ENCODE measurements around the gene RPL36. TPM values are rescaled to one million over a fixed set of nuclear protein-coding genes. Genes with fewer than 3 reads are reported as not detected.

Gene RPL36
- polyA plus RNA-seq, 1 of the 3 experiments (the other 2 are of a cell fraction): 1,383 TPM

DNA sequence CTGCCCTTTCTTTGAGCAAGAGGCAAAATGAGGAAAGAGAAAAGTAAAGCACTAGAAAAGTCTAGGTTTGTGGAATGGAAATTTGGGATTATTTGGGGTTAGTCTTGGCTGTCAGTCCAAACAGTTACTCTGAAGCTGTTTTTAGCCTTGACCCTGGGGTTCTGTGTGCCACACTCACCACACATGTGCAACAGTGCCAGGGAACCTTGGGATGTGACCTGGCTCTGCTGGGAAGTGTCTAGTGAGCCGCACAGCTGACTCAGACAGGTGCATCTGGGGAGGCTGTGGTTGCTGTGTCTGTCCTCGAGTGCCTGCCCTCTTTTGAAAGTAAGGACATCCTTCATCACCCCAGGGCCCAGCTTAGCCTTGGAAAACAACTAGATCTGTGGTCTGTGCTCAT is 25.6 kb upstream of the RPL36 start:
- CTCF ChIA-PET: no interaction called here

More for the DNA sequence above, 25.6 kb upstream of the RPL36 start:
- H3K79me2 ChIP-seq (ENCODE audit: insufficient read depth): no peaks in the 10 kb centered on the region
- no peak overlapping the region for H3K4me3 ChIP-seq (ENCODE audit: low read depth in 2 of 2, low read length in 1 of 2)
- no CpG with 5 or more reads among the region's 2 CpGs for WGBS (ENCODE audit: low lambda C conversion rate)
- TF ChIP-seq TCF12 (IDR thresholded peaks at IDR 0.05) (no peak), FOXM1 (IDR thresholded peaks at IDR 0.05; ENCODE audit: low read depth) (no peak), SIN3A (IDR thresholded peaks at IDR 0.05; ENCODE audit: borderline replicate concordance, low read depth, low read length) (no peak), RFX5 (IDR thresholded peaks at IDR 0.05; ENCODE audit: low read length) (no peak), TAF1 (IDR thresholded peaks at IDR 0.05; ENCODE audit: borderline replicate concordance, low read depth, low read length) (no peak), GABPA (IDR thresholded peaks at IDR 0.05; ENCODE audit: low read depth) (no peak), SMC3 (IDR thresholded peaks at IDR 0.05; ENCODE audit: low read depth, low read length) (no peak), FOXJ3 (CRISPR knock-in tag; IDR thresholded peaks at IDR 0.05) (no peak), MEF2A (IDR thresholded peaks at IDR 0.05; ENCODE audit: borderline replicate concordance, low read depth) (no peak), YY1 (IDR thresholded peaks at IDR 0.05; ENCODE audit: low read depth) (no peak), RAD21 (IDR thresholded peaks at IDR 0.05; ENCODE audit: low read length) (no peak), NRF1 (IDR thresholded peaks at IDR 0.05; ENCODE audit: low read depth, low read length) (no peak), RXRA (IDR thresholded peaks at IDR 0.05; ENCODE audit: borderline replicate concordance, low read depth) (no peak), RCOR1 (IDR thresholded peaks at IDR 0.05; ENCODE audit: low read length) (no peak), REST (IDR thresholded peaks at IDR 0.05; ENCODE audit: low read depth, low read length) (no peak), MXI1 (IDR thresholded peaks at IDR 0.05; ENCODE audit: low read depth, low read length) (no peak), POLR2AphosphoS5 (IDR thresholded peaks at IDR 0.05; ENCODE audit: low read depth, low read length) (no peak), JUND (IDR thresholded peaks at IDR 0.05) (no peak), CTCF (IDR thresholded peaks at IDR 0.05) (no peak)
- H3K36me3 ChIP-seq (replicated peaks in 1 of 2; ENCODE audit: control insufficient read depth in 1 of 2, insufficient read depth in 2 of 2, low read length in 1 of 2): peaks cover 51 to 78% of the 10 kb centered on the region in 2 experiments
- no peaks in the 10 kb centered on the region for H3K27me3 ChIP-seq (ENCODE audit: insufficient read depth)
- no peaks in the 10 kb centered on the region for H3F3A ChIP-seq (replicated peaks; ENCODE audit: insufficient read depth)
- no peak overlapping the region for H3K27ac ChIP-seq (ENCODE audit: low read depth in 2 of 2, low read length in 1 of 2)
- H3K9ac ChIP-seq: no peak overlapping the region
- no peaks in the 10 kb centered on the region for H3K4me1 ChIP-seq (ENCODE audit: control insufficient read depth in 1 of 2, insufficient read depth in 2 of 2, low read depth in 1 of 2, low read length in 1 of 2)
- DNase-seq: no peak
- H4K20me1 ChIP-seq (ENCODE audit: insufficient read depth): no peaks in the 10 kb centered on the region
- no peak overlapping the region for H2AFZ ChIP-seq (ENCODE audit: low read depth)
- no peak overlapping the region for H3K4me2 ChIP-seq
- POLR2A ChIA-PET: no interaction called here
- no peaks in the 10 kb centered on the region for H3K9me2 ChIP-seq
- no peaks in the 10 kb centered on the region for H3K9me3 ChIP-seq
